Activated T-helper 1 cell treated with anti-CD3 and anti-CD28 coated beads, Interleukin-2, amount 50 U/mL, for 16 hours (primary cell): ENCODE results near the gene MOB1A.

Experiments
- DNase-seq, 2 donors: peaks; one replicate each; pipeline ENCODE4 v3.0.0-alpha.2; 2020; ENCODE audit warnings: low read depth in 1 of 2, low spot score in 1 of 2

Gene MOB1A

DNA sequence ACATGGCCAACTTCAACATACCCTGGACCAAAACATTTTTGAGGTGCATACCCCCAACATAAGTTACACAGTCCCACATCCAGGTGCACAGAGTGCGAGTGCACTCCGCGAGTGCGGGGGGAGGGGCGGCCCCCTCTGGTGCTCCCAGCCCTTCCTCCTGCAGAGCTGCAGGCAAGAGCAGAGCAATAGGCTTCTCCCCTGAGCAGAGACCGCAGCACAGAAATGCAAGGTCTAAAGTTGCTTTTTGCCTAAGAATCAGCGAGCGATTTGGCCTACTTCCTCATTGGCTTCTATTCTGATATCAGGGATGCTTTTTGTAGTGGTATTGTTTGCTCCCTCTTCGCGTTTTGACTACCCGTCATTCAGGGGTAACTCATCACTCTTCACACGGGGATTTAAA is 71.6 kb downstream of the MOB1A start:
- DNase-seq, result no peak

DNA sequence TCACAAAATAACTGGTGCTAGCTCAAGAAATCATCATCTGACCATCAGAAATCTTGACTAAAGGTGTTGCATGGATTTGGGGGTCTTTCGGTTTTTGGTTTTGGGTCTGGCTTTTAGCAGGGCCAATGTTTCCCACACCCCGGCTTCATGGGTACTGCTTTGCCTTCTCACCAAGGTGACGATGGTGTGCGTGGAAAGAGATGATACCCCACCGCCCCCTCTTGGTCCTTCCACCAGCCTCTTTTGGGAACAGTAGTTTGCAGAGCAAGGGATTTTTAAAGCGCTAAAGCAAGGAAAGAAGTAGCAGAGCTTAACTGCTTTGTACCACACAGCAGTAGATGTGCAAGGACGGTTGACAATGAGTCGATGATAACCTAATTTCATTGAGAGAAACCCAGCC is 73.3 kb downstream of the MOB1A start:
- DNase-seq, result no peak

DNA sequence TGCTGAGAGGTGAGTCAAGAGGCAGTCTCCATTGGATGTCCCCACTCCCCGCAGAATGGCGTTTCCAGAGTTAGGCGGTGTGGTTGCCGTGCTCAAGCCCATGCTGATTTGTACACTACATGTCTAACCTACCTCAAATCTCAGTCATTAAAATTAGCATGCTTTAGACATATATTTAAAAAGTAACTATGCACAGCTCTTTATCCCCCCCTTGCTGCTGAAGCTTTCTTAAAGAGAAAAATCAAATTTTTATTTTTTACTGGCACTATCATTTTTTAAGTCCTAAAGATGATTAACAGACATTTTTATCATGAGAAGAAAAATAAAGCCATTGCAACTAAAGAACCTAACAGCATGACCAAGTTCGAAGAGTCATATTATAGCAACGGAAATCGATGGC is 73.8 kb downstream of the MOB1A start:
- DNase-seq, result no peak

DNA sequence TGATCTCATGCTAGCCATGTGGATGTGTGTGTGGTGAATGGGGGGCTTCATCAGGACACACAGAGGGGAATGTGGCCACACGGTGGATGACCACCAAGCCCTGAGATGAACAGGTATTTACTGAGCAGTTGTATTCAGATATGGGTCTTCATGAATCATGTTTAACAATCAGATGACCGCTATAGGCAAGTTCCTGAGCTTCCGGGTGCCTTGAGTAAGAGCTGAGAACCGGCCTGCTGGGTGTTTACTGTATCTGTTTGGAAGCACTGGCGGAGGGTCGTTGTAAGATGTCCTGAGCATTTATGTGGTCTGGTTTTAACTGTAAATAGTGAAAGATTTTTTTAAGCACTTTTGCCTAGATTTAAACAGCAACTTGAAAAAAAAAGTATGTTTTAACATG is 74.9 kb downstream of the MOB1A start:
- DNase-seq, result no peak
